Measurements from ENCODE around the gene FKBP6.
"Not testable (repeated sequence)": the region's sequence is repeated elsewhere in the genome, so short reads cannot be mapped to it uniquely, and the experiment has no call there.

Gene FKBP6

DNA sequence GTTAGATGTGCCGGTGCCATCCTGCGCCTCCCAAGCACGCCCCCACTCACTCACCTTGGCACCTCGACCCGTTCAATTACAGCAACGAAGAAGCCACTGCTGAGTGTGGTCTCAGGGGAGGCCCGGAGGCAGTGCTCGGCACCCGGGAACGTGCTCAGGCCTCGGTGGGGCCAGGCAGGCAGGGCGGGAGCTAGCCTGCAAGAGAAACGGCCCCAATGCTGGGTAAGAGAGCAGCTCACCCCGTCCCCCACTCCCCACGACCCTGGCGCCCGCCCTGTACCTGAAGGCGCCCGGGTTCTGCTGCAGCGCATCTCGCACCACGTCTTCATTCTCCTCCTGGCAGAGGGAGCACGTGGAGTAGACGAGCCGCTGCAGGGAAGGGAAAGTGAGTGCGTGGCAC, 24.4 kb upstream of the FKBP6 start:
- Histone ChIP-seq H3K4me3 (ENCODE audit: low read depth in 1 of 2, low read length in 2 of 2) (no peak overlapping the region), H3K27me3 (ENCODE audit: insufficient read depth, low read length, poor library complexity) (no peaks in the 10 kb centered on the region), H3K4me2 (ENCODE audit: insufficient read depth, low read length) (no peak overlapping the region), H3K36me3 (ENCODE audit: insufficient read depth, low read length) (peaks cover 52% of the 10 kb centered on the region), H3K4me1 (ENCODE audit: insufficient read depth, low read length) (peaks cover 18% of the 10 kb centered on the region), H3K9ac (ENCODE audit: low read depth, low read length) (no peak overlapping the region), H2AFZ (ENCODE audit: low read depth, low read length) (no peak overlapping the region), H4K20me1 (ENCODE audit: insufficient read depth, low read length) (peaks cover 25% of the 10 kb centered on the region; the same call in 1 of the 2 replicates), H3K27ac (ENCODE audit: low read length) (no peak overlapping the region), H3K9me3 (ENCODE audit: insufficient read depth, low read length, severe bottlenecking) (no peaks in the 10 kb centered on the region), H3K79me2 (ENCODE audit: insufficient read depth, low read length) (peaks cover 27% of the 10 kb centered on the region)
- ATAC-seq (ENCODE audit: insufficient read depth, low read depth) (no peak), DNase-seq (no peak)
- TF ChIP-seq CTCF (IDR thresholded peaks at IDR 0.05; ENCODE audit: borderline replicate concordance, extremely low read depth, low read length, poor library complexity, severe bottlenecking) = no peak
- TF ChIP-seq EZH2 (IDR thresholded peaks at IDR 0.05; ENCODE audit: borderline replicate concordance, low read depth, low read length, severe bottlenecking) = no peak

- Histone ChIP-seq H3K4me2 (ENCODE audit: insufficient read depth, low read length) (no peak overlapping the region), H3K9ac (ENCODE audit: low read depth, low read length) (no peak overlapping the region), H3K4me1 (ENCODE audit: insufficient read depth, low read length) (peaks cover 22% of the 10 kb centered on the region), H3K27ac (ENCODE audit: low read length) (no peak overlapping the region), H3K4me3 (ENCODE audit: low read depth in 1 of 2, low read length in 2 of 2) (no peak overlapping the region), H3K27me3 (ENCODE audit: insufficient read depth, low read length, poor library complexity) (no peaks in the 10 kb centered on the region), H4K20me1 (ENCODE audit: insufficient read depth, low read length) (peaks cover 25% of the 10 kb centered on the region; the same call in 1 of the 2 replicates), H3K79me2 (ENCODE audit: insufficient read depth, low read length) (peaks cover 32% of the 10 kb centered on the region), H3K36me3 (ENCODE audit: insufficient read depth, low read length) (peaks cover 52% of the 10 kb centered on the region), H3K9me3 (ENCODE audit: insufficient read depth, low read length, severe bottlenecking) (no peaks in the 10 kb centered on the region), H2AFZ (ENCODE audit: low read depth, low read length) (no peak overlapping the region)
- TF ChIP-seq EZH2 (IDR thresholded peaks at IDR 0.05; ENCODE audit: borderline replicate concordance, low read depth, low read length, severe bottlenecking) (no peak), CTCF (IDR thresholded peaks at IDR 0.05; ENCODE audit: borderline replicate concordance, extremely low read depth, low read length, poor library complexity, severe bottlenecking) (no peak)
- DNase-seq (no peak), ATAC-seq (ENCODE audit: insufficient read depth, low read depth) (no peak)
Measured at GRCh38 chr7:73304071-73304470, 23.9 kb upstream of the FKBP6 start.

DNA sequence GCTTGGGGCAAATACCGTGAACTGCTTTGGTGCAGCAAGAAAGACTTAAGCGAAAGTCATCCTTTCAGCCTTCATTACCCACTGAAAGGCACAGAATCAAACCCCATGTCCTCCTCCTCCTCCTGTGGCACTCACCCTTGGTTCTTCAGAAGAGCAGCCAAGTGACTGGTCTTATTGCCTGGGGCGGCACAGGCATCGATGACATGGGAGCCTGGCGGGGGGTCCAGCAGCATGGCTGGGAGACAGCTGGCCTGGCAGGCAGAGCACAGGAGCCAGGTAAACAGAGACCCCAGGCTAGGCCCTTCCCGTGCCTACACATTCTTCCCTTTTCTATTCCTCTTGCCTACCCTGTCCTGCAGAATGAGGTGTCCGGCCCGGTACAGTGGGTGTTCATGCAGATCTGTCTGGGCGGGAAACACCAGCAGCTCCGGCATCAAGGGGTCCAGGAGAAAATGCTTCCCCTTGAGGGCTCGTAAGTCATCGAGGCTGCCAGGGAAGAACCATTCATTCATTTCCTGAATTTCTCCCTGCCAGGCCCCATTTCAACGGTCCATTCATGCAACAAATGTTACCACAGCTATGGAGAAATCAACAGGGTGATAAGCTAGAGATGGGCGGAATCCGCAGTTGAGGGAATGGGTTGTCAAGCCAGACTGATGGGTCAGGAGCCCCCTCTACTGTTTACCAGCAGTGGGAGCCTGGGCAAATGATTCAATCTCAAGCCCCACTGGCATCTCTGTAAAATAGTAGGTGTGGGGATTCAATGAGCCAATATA, 23.2 kb upstream of the FKBP6 start:
- not testable (repeated sequence) for H3K27ac ChIP-seq (ENCODE audit: low read length); H2AFZ ChIP-seq (ENCODE audit: low read depth, low read length); H3K9me3 ChIP-seq (ENCODE audit: insufficient read depth, low read length, severe bottlenecking); H3K4me2 ChIP-seq (ENCODE audit: insufficient read depth, low read length); DNase-seq; H3K4me3 ChIP-seq (ENCODE audit: low read depth in 1 of 2, low read length in 2 of 2); H3K9ac ChIP-seq (ENCODE audit: low read depth, low read length); H3K27me3 ChIP-seq (ENCODE audit: insufficient read depth, low read length, poor library complexity); ATAC-seq (ENCODE audit: insufficient read depth, low read depth)
- Histone ChIP-seq H3K4me1 (ENCODE audit: insufficient read depth, low read length) (peaks cover 29% of the 10 kb centered on the region), H3K36me3 (ENCODE audit: insufficient read depth, low read length) (peaks cover 52% of the 10 kb centered on the region), H4K20me1 (ENCODE audit: insufficient read depth, low read length) (peaks cover 25% of the 10 kb centered on the region; the same call in 1 of the 2 replicates), H3K79me2 (ENCODE audit: insufficient read depth, low read length) (peaks cover 36% of the 10 kb centered on the region)

DNA sequence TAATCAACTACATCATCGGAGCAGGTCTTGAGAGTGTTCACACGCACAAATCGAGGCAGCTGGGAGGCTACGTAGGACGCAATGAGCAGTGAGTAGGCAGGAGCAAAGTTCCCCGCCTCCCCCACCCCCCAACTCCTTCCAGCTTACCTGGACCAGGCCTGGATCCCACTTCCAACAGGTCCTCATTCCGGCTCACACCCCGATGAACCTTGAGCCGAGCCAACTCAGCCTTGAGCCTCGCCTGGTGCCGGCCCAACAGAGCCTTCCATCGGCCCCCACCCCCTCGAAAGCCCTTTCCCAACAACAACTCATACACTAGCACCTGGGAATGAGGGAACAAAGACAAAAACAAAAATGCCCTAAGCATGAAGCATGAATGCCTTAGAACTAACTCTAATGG, 20.5 kb upstream of the FKBP6 start:
- Histone ChIP-seq H2AFZ (ENCODE audit: low read depth, low read length) (no peak overlapping the region), H3K9me3 (ENCODE audit: insufficient read depth, low read length, severe bottlenecking) (no peaks in the 10 kb centered on the region), H3K79me2 (ENCODE audit: insufficient read depth, low read length) (peaks cover 36% of the 10 kb centered on the region), H3K27ac (ENCODE audit: low read length) (no peak overlapping the region), H3K4me3 (ENCODE audit: low read depth in 1 of 2, low read length in 2 of 2) (peak overlapping the region; percentile 49 to 64; a peak in 3 of 4 replicates), H3K9ac (ENCODE audit: low read depth, low read length) (peak overlapping the region; percentile 71), H3K4me1 (ENCODE audit: insufficient read depth, low read length) (peaks cover 30% of the 10 kb centered on the region), H3K4me2 (ENCODE audit: insufficient read depth, low read length) (peak overlapping the region; percentile 77), H4K20me1 (ENCODE audit: insufficient read depth, low read length) (peaks cover 25% of the 10 kb centered on the region; the same call in 1 of the 2 replicates), H3K36me3 (ENCODE audit: insufficient read depth, low read length) (peaks cover 52% of the 10 kb centered on the region), H3K27me3 (ENCODE audit: insufficient read depth, low read length, poor library complexity) (no peaks in the 10 kb centered on the region)
- ATAC-seq (ENCODE audit: insufficient read depth, low read depth) (no peak), DNase-seq (no peak)
- no peak for TF ChIP-seq CTCF (IDR thresholded peaks at IDR 0.05; ENCODE audit: borderline replicate concordance, extremely low read depth, low read length, poor library complexity, severe bottlenecking)
- no peak for TF ChIP-seq EZH2 (IDR thresholded peaks at IDR 0.05; ENCODE audit: borderline replicate concordance, low read depth, low read length, severe bottlenecking)

Measured in DND-41 (cell line).